Mesodermal cell (in vitro differentiated cells): ENCODE measurements around the gene PTCHD4.

Experiments used
- H3K27ac ChIP-seq: 2 replicates; pipeline ENCODE4 v1.7.0; 2013; ENCODE audit warnings: mild to moderate bottlenecking, low read depth, low read length, moderate library complexity; ENCODE audit not compliant: severe bottlenecking
- H3K36me3 ChIP-seq: 2 replicates; pipeline ENCODE4 v1.7.1; 2013; ENCODE audit warnings: mild to moderate bottlenecking, low read length, moderate library complexity; ENCODE audit not compliant: control insufficient read depth, insufficient read depth
- H3K4me1 ChIP-seq: one replicate; pipeline ENCODE4 v1.7.1; 2013; ENCODE audit warnings: mild to moderate bottlenecking, low read length; ENCODE audit not compliant: insufficient read depth, control insufficient read depth, poor library complexity, severe bottlenecking
- H3K4me3 ChIP-seq: 2 replicates; pipeline ENCODE4 v1.7.0; 2013; ENCODE audit warnings: low read length, control low read depth, mild to moderate bottlenecking; ENCODE audit not compliant: insufficient read depth, poor library complexity, severe bottlenecking; ENCODE audit errors: extremely low read depth
- H3K9me3 ChIP-seq: 2 replicates; pipeline ENCODE4 v1.7.1; 2013; ENCODE audit warnings: mild to moderate bottlenecking, low read length, moderate library complexity; ENCODE audit not compliant: control insufficient read depth
- WGBS, 2 experiments: methylation state at CpG; one replicate each; pipeline ENCODE4 v1.1.5; 2013; ENCODE audit warnings: missing lambda C conversion rate in 2 of 2; ENCODE audit not compliant: insufficient coverage in 2 of 2; 5-methylcytosine and 5-hydroxymethylcytosine counted together

The PTCHD4 gene

DNA sequence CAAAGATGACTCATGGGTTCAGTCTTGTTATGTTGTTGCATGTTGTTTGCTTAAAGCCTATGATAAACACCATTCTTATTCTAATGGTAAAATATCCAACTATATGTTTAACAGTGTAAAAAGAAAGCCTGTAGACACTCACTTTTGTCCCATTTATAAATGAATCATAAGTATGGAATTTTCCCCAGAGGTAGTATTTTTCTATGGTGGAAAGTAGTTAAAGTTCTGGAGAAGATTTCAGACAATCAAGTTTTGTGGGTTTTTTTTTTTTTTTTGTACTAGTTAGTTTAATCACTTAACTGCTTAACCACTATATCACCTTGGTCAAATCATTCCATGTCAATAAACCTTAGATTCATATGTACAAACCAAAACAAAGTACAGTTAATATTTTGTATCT is 35.8 kb downstream of the PTCHD4 start:
- H3K27ac ChIP-seq: no peak overlapping the region
- peaks cover 46% of the 10 kb centered on the region for H3K36me3 ChIP-seq
- no peak overlapping the region for H3K4me3 ChIP-seq
- peaks cover 11% of the 10 kb centered on the region for H3K4me1 ChIP-seq
- no peaks in the 10 kb centered on the region for H3K9me3 ChIP-seq

DNA sequence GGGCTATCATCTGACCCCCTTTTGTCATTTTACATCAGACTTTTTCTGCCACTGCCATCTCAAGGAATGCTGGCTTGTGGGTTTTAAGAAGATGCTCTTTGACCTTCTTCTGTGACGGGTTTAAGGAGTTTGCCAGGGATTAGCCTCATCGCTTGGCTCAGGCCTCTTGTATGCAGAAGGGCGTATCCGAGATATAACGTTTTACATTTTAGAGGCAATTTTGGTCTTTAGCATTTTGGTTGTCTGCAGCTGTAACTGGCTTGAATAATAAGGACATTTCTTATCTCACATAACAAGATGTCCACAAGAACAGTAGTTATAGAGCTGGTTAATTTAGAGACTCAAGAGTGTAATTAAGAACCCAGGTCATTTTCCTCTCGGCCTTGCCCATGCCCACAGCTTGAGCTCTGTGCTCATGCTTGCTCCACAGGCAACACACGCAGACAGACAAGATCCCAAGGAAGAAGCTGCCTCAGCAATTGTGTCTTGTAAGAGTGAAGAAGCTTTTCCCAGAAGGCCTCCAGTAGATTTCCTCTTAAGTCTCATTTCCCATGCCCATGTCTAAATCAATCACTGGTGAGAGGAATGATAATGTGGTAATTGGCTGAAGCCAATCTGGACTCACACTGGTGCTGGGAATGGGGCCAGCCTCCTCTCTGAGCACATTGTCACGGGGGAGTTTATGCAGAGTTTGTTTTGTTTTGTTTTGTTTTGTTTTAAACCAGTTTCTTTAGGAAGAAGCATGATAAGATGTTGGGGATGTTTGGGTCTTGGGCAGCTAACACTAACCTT is 36.8 kb downstream of the PTCHD4 start:
- peaks cover 18% of the 10 kb centered on the region for H3K4me1 ChIP-seq
- no peak overlapping the region for H3K27ac ChIP-seq
- WGBS, 2 experiments: 91 to 95% methylated on average over 4 to 6 of the region's 8 CpGs
- no peak overlapping the region for H3K4me3 ChIP-seq
- H3K36me3 ChIP-seq: peaks cover 39% of the 10 kb centered on the region
- no peaks in the 10 kb centered on the region for H3K9me3 ChIP-seq

DNA sequence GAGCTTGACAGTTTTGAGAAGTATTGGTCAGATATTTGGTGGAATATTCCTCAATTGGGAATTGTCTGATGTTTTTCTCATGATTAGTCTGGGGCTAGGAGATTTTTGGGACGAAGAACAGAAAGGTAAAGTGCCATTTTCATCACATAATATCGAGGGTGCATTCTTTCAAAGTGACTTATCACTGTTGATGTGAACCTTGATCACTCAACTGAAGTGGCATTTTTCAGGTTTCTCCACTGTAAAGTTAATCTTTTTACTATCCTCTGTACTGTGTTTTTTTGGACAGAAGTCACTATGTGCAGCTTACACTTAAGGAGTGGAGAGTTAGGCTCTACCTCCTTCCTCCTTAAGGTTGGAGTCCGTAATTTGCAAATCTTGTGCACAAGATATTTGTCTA is 39.2 kb downstream of the PTCHD4 start:
- WGBS, 2 experiments: 87 to 100% methylated on average over 1 to 2 of the region's 3 CpGs
- Histone ChIP-seq H3K4me1 (peaks cover 18% of the 10 kb centered on the region), H3K4me3 (no peak overlapping the region), H3K27ac (no peak overlapping the region), H3K36me3 (peaks cover 29% of the 10 kb centered on the region), H3K9me3 (no peaks in the 10 kb centered on the region)

DNA sequence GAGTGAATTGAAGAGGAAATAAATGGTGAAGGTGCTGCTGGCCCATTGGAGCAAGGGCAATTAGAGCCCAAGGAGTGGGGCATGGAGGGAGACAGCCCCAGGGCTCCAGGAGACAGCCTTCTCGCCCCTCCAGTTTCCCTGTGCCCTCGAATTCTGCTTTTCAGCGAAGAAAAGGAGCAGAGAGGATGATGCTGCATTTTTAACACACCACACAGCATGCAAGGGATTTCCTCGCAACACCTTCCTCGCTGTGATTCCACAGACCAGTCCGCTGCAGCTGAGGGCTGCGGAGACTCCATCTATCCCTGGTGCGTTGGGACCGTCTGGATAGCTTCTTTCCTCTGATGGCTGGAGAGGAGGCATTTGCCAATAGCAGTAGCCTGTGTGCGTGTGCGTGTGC is 41.7 kb downstream of the PTCHD4 start:
- Histone ChIP-seq H3K27ac (no peak overlapping the region), H3K4me1 (peaks cover 8% of the 10 kb centered on the region), H3K36me3 (peaks cover 17% of the 10 kb centered on the region), H3K4me3 (no peak overlapping the region), H3K9me3 (no peaks in the 10 kb centered on the region)
- 47 to 52% methylated on average over 5 to 9 of the region's 11 CpGs for WGBS, 2 experiments

DNA sequence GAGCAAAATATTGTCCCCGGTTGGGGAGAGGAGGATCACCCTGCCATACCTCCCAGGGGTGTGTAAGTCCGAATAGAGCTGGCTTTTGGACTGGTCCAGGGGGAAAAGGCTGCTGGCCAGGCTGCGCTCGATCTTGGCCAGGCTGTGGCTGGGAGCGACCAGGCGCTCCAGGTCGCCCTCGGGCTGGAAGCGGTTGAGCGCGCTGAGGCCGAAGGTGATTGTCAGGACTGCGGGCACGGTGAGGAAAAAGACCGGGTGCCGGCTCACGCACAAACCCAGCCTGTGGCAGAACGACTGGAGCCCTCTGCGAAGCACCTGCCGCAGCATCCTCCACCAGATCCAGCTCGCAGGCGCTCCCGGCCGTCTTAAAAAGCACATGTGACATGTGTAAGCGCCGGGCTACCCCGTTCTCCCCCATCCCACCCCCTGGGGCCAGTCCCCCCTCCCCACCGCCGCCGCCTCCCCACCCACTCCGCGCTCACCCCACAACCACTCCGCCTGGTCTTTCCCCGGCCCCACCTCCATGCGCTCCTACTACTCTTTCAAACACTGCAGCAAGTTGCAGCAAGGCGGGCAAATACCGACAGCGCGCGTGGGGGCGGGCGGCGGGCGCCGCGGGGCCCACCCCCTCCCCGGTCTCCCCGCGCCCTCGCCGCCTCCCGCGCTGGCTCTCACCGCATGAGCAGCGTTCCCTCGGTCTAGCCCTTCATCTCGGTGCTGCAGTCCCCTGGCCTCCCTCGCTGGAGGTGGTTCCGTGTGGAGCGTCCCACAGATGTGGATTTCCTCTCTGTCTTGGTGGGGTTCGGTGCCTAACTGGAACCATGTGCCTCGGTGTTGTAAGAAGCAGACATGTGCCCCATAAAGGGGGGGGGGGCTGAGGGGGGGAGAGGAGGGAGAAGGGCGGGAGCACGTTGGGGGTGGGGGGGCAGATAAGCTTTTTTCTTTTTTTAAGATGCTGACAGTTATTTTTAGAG is 42.4 kb downstream of the PTCHD4 start:
- Histone ChIP-seq H3K27ac (no peak overlapping the region), H3K4me3 (no peak overlapping the region), H3K9me3 (no peaks in the 10 kb centered on the region), H3K36me3 (peaks cover 21% of the 10 kb centered on the region), H3K4me1 (peaks cover 8% of the 10 kb centered on the region)
- 19 to 22% methylated on average over 27 to 48 of the region's 64 CpGs for WGBS, 2 experiments

DNA sequence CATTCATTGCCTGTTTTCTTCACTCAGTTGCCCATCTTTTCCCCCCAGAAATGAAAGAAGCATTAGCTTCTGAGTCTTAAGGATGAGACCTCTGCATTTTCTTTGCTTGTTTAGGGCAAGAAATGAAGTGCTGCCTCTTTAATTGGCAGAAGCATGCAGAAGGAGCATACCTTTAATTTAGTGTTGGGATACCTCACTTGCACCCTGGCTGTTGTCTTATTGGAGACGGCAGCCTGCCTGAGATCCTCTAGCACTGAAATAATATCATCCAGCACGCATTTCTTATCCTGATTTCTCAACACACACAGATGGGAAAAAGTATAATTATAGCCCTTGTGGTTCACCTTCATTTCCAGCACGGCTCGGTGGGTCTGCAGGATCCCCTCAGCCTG is 43.1 kb downstream of the PTCHD4 start:
- Histone ChIP-seq H3K4me1 (peaks cover 8% of the 10 kb centered on the region), H3K36me3 (peaks cover 25% of the 10 kb centered on the region), H3K9me3 (no peaks in the 10 kb centered on the region), H3K4me3 (no peak overlapping the region), H3K27ac (no peak overlapping the region)
- WGBS, 2 experiments: 50% methylated on average over 1 of the region's 4 CpGs; no CpG with 5 or more reads in 1 of the 2 experiments

DNA sequence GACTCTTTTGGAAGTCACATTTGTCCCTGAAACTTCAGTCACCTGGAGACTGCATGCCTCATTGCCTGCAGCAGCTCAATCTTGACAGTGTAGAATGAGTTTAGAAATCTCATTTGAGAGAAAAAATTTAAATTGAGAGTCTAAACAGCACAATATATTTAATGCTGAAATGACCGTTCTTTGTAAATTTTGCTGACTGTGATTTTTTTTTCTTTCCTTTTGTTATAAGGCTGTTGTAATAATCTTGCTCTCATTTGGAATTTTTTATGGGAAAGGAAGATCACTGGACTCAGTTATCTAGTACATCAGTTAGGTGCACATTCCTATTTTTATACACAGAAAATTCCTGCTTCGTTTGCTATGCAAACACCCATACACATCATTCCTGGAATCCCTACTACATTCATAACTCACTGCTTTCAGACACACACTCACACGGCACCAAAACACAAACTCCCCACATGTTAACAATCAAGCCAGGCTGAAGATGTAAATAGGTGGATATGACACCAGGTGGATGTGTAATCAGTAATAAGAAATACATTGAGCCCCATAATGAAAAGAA is 43.8 kb downstream of the PTCHD4 start:
- H3K4me3 ChIP-seq: no peak overlapping the region
- peaks cover 25% of the 10 kb centered on the region for H3K36me3 ChIP-seq
- H3K27ac ChIP-seq: no peak overlapping the region
- no peaks in the 10 kb centered on the region for H3K9me3 ChIP-seq
- H3K4me1 ChIP-seq: peaks cover 12% of the 10 kb centered on the region
- 86% methylated on average over 1 of the region's 3 CpGs; no CpG with 5 or more reads in 1 of the 2 experiments for WGBS, 2 experiments

DNA sequence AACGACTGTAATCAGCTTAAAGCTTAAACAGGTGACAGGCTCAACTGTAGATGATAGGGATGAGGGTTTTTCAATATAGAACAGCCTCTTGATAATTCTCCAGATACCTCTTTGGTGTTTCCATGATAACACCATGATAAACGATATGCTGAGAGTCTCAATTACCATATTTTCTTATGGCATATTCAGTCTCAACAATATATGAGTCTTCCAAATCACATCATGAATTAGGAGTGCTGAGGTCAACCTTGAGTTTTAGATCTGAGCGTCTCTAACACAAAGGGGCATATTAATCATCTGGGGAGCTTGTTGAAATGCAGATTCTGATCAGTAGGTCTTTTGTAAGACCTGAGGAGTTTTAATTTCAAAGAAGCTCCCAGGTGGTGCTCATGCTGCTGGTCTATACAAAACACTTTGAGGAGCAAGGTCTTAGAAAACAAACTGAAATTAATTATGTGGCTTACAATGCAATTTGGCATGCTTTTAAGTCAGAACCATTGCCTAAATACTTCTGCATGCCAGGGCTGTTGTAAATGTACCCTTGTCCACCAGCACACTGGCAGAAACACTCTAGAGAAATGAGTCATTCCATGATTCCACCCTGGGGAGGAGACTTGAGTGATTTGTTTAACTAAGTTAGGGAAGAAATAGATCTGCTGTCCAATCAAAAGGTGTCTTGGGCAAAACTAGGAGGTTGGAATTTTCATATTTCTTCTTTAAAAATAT is 49.6 kb downstream of the PTCHD4 start:
- Histone ChIP-seq H3K4me3 (no peak overlapping the region), H3K9me3 (no peaks in the 10 kb centered on the region), H3K4me1 (peaks cover 11% of the 10 kb centered on the region), H3K36me3 (peaks cover 49% of the 10 kb centered on the region), H3K27ac (no peak overlapping the region)
- 75 to 100% methylated on average over 1 to 3 of the region's 3 CpGs for WGBS, 2 experiments
